ENCODE results near the gene ITM2B. TPM values are rescaled to one million over a fixed set of nuclear protein-coding genes. Genes with fewer than 3 reads are reported as not detected.

ITM2B gene
- total RNA-seq, 1 experiment from 2014 or later: 105 TPM

- BruUV-seq (replicated peaks): no TSS peak
- H3K36me3 ChIP-seq (ENCODE audit: low read depth, low read length): no peaks in the 10 kb centered on the region
- ATAC-seq (peak; percentile 29; the same call in 1 of the 2 replicates), DNase-seq (no peak)
- no peaks in the 10 kb centered on the region for H3K9me2 ChIP-seq (replicated peaks; ENCODE audit: low read length)
- H3K4me1 ChIP-seq (ENCODE audit: insufficient read depth, low read length): peaks cover 7% of the 10 kb centered on the region; the same call in 1 of the 2 replicates
- ChIA-PET POLR2A (ENCODE audit: unreplicated experiment) (interaction anchor here (0.5 to 0.7 kb wide), 3 partner anchors 251 to 802 kb away, joined by 3 to 5 read pairs (median 4); no protein-coding TSS in a partner anchor), CTCF (interaction anchor here (0.6 kb wide), 1 partner anchor 733 kb away, joined by 3 read pairs; no protein-coding TSS in a partner anchor)
- H3F3A ChIP-seq (ENCODE audit: low read length, unreplicated experiment): no peaks in the 10 kb centered on the region
- no peak overlapping the region for H2AFZ ChIP-seq (ENCODE audit: low read length)
- H3K4me2 ChIP-seq (ENCODE audit: low read length): no peak overlapping the region
- no peaks in the 10 kb centered on the region for H3K9me3 ChIP-seq (ENCODE audit: low read length)
- H3K27me3 ChIP-seq (ENCODE audit: low read length): no peaks in the 10 kb centered on the region
- TF ChIP-seq EZH2phosphoT487 (IDR thresholded peaks at IDR 0.05; ENCODE audit: borderline replicate concordance, low read length): no peak
- no peak for TF ChIP-seq EZH2 (IDR thresholded peaks at IDR 0.05; ENCODE audit: low read length, unreplicated experiment)
- no peak for TF ChIP-seq CTCF (conservative IDR thresholded peaks at IDR 0.05; ENCODE audit: low read depth, low read length)
- H3K4me3 ChIP-seq (ENCODE audit: low read length): no peak overlapping the region
- intact Hi-C loops (cut with micrococcal nuclease): no loop called here
- no peaks in the 10 kb centered on the region for H4K20me1 ChIP-seq (ENCODE audit: low read length)
- H3K27ac ChIP-seq (ENCODE audit: low read length): no peak overlapping the region
- H3K79me2 ChIP-seq (ENCODE audit: low read length): peaks cover 14% of the 10 kb centered on the region
- no peak overlapping the region for H3K9ac ChIP-seq (ENCODE audit: low read length)
These were observed 9.7 kb downstream of the ITM2B start for GRCh38 chr13:48242677-48243076.

- H3K27ac ChIP-seq (ENCODE audit: low read length): no peak overlapping the region
- H3K36me3 ChIP-seq (ENCODE audit: low read depth, low read length): no peaks in the 10 kb centered on the region
- ATAC-seq (no peak), DNase-seq (no peak)
- CTCF ChIA-PET: no interaction called here
- H3K4me3 ChIP-seq (ENCODE audit: low read length): no peak overlapping the region
- intact Hi-C loops (cut with micrococcal nuclease): no loop called here
- no peak for TF ChIP-seq CTCF (conservative IDR thresholded peaks at IDR 0.05; ENCODE audit: low read depth, low read length)
- no peak for TF ChIP-seq EZH2 (IDR thresholded peaks at IDR 0.05; ENCODE audit: low read length, unreplicated experiment)
- H3K4me1 ChIP-seq (ENCODE audit: insufficient read depth, low read length): peaks cover 6% of the 10 kb centered on the region; the same call in 1 of the 2 replicates
- H3K9me2 ChIP-seq (replicated peaks; ENCODE audit: low read length): no peaks in the 10 kb centered on the region
- H3K9me3 ChIP-seq (ENCODE audit: low read length): no peaks in the 10 kb centered on the region
- H3K79me2 ChIP-seq (ENCODE audit: low read length): 0 out of 2 replicates have a peak, but pooled peaks cover 3% of the 10 kb centered on the region
- H3F3A ChIP-seq (ENCODE audit: low read length, unreplicated experiment): no peaks in the 10 kb centered on the region
- H2AFZ ChIP-seq (ENCODE audit: low read length): no peak overlapping the region
- no peaks in the 10 kb centered on the region for H3K27me3 ChIP-seq (ENCODE audit: low read length)
- no peaks in the 10 kb centered on the region for H4K20me1 ChIP-seq (ENCODE audit: low read length)
- POLR2A ChIA-PET (ENCODE audit: unreplicated experiment): no interaction called here
- H3K9ac ChIP-seq (ENCODE audit: low read length): no peak overlapping the region
- BruUV-seq (replicated peaks): no TSS peak
- no peak overlapping the region for H3K4me2 ChIP-seq (ENCODE audit: low read length)
These were observed 11.2 kb downstream of the ITM2B start for GRCh38 chr13:48244159-48244558.

GRCh38 chr13:48246102-48246501, 13.1 kb downstream of the ITM2B start:
- Histone ChIP-seq H3K9me2 (replicated peaks; ENCODE audit: low read length) (no peaks in the 10 kb centered on the region), H3K9me3 (ENCODE audit: low read length) (no peaks in the 10 kb centered on the region), H3K27ac (ENCODE audit: low read length) (no peak overlapping the region), H3K36me3 (ENCODE audit: low read depth, low read length) (no peaks in the 10 kb centered on the region), H3K27me3 (ENCODE audit: low read length) (no peaks in the 10 kb centered on the region), H2AFZ (ENCODE audit: low read length) (no peak overlapping the region), H3K9ac (ENCODE audit: low read length) (no peak overlapping the region), H3F3A (ENCODE audit: low read length, unreplicated experiment) (no peaks in the 10 kb centered on the region), H3K4me3 (ENCODE audit: low read length) (no peak overlapping the region), H3K4me1 (ENCODE audit: insufficient read depth, low read length) (peaks cover 6% of the 10 kb centered on the region; the same call in 1 of the 2 replicates), H3K79me2 (ENCODE audit: low read length) (0 out of 2 replicates have a peak, but pooled peaks cover 3% of the 10 kb centered on the region), H3K4me2 (ENCODE audit: low read length) (no peak overlapping the region), H4K20me1 (ENCODE audit: low read length) (no peaks in the 10 kb centered on the region)
- DNase-seq (no peak), ATAC-seq (no peak)
- intact Hi-C loops (cut with micrococcal nuclease): no loop called here
- TF ChIP-seq EZH2phosphoT487 (IDR thresholded peaks at IDR 0.05; ENCODE audit: borderline replicate concordance, low read length) (no peak), EZH2 (IDR thresholded peaks at IDR 0.05; ENCODE audit: low read length, unreplicated experiment) (no peak), CTCF (conservative IDR thresholded peaks at IDR 0.05; ENCODE audit: low read depth, low read length) (no peak)
- CTCF ChIA-PET: no interaction called here
- BruUV-seq (replicated peaks): no TSS peak
- POLR2A ChIA-PET (ENCODE audit: unreplicated experiment): no interaction called here
